T1000 (cell line): ENCODE results near the gene GNPNAT1.
"Not testable (repeated sequence)": the region's sequence is repeated elsewhere in the genome, so short reads cannot be mapped to it uniquely, and the experiment has no call there.

Source experiments
- DNase-seq: peaks from one replicate; lab custom pipeline; 2025; ENCODE audit warnings: mixed read lengths; lab: John Stamatoyannopoulos, UW

Gene GNPNAT1

DNA sequence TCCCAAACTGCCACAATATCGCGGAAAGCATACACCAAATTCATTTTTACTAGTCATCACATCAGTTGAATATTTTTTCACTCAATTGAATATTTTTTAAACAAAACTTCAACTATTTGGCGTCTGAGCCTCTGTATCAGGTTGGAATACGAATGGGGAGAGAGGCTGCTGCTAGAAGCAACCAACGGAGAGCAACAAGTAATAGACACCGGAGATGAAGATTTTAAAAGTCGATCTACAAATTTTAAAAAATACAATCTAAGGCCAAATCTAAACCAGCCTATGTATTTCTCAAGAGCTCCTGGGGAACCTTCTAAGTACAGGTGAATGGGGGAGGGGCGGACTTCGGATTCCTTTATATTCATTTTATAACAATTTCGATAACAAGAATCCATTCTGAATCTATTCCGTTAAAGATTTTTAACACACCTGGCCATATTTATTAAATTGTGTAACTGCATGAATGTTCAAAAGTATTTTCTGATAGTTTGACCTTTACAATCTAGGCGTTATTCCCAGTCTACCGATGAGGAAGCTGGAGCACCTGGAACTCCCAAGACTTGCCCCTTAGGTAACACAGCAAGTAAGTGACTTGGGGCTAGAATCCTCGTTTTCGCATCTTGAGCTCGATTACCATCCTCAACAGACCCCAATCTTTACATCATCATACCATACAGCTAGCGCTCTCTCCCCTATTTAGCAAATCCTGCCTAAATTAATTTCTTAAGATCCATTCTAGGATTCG lies 1.2 kb downstream of the GNPNAT1 start:
- DNase-seq = no peak

DNA sequence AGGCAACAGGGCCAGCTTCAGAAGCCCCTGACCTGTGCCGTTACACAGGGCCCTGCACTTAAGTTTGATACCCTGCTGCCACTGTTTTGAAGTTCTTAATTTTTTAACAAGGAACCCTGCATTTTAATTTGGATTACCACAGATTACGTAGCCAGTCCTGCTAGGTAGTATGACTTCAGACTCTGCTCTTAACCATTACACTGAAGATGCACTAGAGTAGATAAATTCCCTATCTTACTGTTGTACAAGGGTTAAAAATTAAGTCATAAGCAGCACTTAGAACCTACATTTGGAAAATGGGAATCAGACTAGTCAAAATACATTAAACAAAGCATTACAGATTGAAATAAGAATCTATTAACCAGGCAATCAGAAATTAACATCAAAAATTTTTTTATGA lies 2.3 kb downstream of the GNPNAT1 start:
- DNase-seq = no peak

DNA sequence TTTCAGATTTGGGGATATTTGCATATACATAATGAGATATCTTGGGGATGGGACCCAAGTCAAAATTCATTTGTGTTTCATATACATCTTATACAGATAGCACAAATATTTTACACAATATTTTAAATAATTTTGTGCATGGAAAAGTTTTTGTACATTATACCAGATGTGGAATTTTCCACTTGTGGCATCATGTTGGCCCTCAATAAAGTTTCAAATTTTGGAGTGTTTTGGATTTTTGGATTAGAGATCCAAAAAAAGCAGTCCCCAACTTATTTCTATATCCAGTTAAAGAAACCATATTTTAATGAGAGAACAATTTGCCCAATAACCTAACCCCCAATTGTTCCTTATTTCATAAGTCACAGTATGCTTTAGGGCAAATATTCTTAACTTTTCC lies 4.5 kb downstream of the GNPNAT1 start:
- DNase-seq = no peak

DNA sequence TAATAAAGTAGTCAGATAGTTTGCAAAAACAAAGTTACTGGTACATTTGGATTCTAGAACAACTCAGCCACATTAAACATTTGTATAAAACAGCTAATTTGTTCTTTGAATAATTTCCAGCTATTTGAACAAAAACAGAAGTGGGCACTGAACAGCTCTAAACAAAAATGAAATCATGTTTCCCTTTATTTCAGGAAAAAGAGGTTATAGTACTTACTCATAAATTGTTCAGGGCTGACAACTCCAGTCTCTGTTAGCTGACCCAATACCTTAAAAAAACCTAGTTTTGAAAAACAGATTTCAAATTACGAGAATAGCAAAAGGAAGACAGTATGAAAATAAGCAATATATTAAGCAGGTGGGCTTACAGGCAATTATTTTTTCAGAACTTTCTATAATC lies 8.2 kb downstream of the GNPNAT1 start:
- no peak for DNase-seq

DNA sequence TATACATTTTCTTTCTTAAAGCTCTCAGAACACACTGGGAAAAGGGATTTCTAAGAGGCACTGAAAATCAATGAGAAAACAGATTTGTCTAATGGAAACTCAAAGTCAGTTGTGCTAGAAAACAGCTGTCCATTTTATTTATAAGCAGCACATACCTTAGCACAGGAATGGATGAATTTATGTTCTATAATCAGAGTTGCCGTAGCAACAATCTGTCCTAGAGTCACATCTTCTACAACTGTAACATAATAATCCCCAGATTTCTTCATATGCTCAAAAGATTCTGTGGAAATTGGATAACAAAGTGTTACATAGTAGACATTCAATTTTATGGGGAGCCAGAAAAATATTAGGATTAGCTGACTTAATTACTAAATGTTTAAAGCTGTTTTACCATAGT lies 9.8 kb downstream of the GNPNAT1 start:
- no peak for DNase-seq

DNA sequence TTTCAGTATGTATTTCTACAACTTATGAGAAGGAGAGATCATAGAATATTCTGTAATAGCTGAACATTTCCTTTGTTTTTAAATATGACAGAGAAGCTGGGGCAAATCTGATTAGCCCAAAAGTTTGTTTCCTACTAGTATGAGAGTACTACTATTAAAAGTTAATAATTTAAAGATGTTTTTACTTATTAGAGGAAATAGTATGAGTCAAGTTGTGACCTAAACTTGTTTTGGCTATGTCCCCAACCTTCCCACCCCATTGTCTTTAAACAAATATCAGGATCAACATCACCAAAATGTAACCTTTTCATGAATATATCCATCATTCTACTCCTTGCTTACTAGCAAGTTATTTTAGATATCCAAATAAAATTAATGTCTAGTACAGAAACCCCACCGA lies 10.5 kb downstream of the GNPNAT1 start:
- DNase-seq = no peak

DNA sequence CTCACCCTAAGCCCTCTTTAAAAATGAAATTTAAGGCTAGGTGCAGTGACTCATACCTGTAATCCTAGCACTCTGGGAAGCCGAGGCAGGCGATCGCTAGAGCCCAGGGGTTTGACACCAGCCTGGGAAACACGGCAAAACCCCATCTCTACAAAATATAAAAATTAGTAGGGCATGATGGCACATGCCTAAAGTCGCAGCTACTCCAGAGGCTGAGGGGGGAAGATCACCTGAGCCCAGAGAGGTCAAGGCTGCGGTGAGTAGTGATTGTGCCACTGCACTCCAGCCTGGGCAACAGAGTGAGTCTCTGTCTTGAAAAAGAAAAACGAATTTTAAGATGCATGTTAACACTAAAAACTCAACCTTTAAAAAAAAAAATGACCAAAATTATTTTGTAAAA lies 12.7 kb downstream of the GNPNAT1 start:
- no peak for DNase-seq

DNA sequence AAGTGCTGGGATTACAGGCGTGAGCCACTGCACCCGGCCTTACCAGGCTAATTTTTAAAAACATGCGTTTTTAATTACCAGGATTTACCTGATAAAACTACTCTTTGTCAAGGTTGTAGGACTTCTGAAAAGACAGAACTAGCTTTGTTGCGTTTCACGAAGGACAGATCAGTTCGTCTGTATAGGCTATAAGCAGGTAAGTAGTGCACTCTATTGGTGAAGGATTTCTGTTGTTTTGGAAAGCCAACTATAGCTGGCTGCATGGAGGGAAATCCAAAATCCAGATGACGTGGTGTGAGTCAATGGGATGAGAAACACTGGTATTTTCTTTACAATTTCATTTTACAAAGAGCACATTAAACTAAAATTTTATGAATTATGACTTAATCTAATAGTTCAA lies 14.6 kb downstream of the GNPNAT1 start:
- DNase-seq = no peak

DNA sequence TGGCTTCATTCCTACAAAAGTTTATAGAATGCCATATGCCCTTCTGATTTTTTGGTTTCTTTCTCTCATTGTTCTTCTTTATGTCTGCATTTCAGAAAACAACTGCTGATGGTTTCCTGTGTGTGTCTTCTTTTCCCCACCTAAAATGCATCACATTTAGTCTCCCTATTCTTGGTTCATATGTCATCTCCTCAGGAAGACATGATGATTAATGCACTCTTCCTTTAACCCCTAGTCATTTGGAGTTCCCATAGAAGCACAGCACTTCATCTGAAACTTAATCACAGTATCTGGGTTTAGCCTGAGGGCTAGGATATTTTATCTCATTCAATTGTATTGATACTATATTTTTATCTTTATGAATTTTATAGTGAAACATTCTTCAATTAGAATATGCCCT lies 21.5 kb downstream of the GNPNAT1 start:
- DNase-seq = no peak

DNA sequence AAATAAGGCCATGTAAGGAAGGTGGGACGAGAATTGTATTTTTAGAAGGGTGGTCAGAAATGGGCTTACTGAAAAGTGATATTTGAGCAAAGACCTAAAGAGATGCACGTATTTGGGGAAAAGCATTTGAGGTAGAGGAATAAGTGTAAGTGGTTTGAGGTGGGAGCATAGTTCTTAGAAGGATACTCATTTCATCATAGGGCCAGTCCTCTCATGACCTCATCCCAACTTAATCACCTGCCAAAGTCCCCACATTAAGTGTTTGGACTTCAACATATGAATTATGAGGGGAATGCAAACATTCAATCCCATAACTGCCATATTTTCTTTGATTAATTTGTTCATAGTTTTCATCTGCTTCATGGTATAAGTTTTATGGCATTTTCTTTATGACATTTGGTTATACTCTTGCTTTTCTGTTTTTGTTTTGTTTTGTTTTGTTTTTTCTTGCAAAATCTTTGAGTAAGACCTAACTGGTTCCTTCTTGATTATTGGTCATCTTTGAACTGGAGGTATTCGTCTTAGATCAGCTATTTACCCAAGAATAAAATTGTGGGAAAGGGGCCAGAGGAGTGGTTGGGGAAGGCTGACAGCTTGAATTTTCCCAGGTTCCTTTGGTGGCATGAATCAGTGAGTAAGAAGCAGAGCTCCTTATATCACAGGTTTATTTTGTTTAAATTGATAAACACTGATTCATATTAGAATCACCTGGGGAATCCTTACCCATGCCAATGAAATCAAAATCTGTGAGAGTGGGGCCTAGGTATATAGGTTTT lies 24.2 kb downstream of the GNPNAT1 start:
- DNase-seq = no peak

DNA sequence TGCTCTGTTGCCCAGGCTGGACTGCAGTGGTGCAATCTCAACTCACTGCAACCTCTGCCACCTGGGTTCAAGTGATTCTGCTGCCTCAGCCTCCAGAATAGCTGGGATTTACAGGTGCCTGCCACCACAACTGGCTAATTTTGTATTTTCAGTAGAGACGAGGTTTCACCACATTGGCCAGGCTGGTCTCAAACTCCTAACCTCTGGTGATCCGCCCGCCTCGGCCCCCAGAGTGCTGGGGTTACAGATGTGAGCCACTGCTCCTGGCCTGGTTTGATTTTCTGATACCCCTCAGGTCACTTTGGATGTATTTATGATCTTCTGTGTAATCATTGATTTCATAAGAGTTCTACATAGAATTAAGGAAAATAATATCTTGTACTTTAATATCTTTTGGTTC lies 28.5 kb downstream of the GNPNAT1 start:
- DNase-seq = not testable (repeated sequence)

DNA sequence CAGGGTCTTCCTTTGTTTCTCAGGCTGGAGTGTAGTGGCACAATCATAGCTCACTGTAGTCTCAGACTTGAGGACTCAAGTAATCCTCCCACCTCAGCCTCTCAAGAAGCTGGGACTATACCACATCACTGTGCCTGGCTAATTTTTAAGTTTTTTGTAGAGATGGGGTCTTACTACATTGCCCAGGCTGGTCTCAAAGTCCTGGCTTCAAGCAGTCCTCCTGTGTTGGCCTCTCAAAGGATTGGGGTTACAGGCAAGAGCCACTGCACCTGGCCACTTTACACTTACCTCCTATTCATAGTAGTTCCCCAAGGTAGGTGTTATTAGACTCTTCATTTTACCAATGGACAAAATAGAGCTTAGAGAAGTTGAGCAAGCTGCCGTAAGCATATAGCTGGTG lies 32.3 kb downstream of the GNPNAT1 start:
- no peak for DNase-seq

DNA sequence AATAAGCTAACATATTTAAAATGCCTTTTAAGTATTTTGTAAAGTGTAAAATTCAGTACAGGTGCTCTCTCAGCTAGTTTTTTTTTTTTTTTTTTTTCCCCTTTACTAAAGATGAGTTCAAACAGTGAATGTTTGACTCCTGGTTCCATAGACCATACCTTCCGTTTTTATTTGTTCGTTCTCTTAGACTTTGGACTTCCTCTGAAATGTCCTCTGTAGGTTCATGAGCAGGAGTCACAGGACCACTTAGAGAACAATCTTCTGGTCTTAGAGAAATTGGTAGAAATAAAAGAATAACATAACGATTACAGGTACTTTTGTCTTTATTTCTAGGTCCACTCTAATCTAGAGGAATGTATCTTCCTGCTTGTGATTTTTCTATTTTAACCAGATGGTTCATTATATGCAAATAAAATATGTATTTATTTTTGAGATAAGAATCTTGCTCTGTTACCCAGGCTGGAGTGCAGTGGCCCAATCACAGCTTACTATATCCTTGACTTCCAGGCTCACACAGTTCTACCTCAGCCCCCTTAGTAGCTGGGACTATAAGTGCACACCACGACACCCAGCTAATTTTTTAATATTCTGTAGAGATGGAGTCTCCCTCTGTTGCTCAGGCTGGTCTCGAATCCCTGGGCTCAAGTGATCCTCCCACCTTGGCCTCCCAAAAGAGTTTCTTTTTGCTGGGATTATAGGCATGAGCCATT lies 35.6 kb downstream of the GNPNAT1 start:
- no peak for DNase-seq

DNA sequence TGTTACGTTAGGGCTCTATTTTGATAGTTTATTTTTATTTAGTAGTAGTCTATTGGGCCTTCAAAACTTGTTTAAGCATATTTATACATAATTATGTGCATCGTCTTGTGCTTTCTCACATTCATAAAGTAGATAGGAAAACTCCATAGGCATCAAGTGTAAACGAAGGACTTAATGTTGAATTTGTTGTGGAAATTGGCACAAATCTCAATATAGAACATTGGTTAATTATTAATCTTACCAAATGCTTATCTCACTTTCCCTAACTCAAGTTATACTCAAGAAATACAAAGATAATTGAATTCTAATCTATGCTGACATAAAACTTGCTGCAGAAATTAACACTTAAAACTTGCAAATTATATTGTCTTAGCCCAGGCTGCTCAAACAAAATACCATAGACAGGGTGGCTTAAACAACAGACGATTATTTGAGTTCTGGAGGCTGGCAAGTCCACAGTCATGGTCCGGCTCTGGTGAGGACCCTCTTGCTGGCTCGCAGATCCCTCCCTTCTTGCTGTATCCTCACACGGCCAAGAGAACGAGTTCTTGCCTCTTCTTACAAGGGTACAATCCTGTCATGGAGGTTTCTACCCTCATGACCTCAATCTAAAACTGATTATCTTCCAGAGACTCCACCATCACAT lies 42.6 kb downstream of the GNPNAT1 start:
- no peak for DNase-seq

DNA sequence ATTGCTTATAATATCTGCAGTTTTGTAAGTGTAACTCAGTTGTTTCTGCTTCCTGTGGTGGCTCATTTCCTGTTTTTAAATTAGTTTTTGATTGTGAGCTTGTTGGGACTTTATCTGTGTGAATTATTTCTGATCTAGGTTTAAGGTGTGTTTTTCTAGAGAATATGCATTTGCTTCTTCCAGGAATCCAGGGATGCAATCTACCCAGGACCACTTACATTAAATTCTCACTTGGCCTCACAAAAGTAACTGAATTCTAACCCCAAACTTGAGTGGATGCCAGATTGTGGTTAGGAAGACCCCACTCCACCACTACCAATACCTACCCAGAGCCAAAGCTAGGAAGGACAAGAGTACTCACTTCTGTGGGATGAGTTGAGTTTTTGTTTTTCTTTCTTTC lies 49.5 kb downstream of the GNPNAT1 start:
- no peak for DNase-seq

DNA sequence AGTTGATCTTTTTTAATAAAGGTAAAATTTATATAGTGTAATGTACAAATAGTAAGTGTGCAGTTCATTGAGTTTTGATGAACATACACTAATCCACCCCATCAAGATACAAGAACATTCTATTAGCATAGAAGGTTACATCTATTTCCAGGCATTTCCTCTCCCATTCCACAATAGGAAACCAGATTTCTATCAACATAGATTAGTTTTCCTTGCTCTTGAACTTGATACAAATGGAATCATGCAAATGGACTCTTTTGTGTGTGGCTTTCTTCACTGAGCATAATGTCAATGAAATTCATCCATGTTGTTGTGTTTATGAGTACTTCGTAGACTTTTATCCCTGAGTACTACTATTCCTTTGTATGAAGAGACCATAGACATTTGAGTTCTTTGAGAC lies 50.7 kb downstream of the GNPNAT1 start:
- DNase-seq = no peak

DNA sequence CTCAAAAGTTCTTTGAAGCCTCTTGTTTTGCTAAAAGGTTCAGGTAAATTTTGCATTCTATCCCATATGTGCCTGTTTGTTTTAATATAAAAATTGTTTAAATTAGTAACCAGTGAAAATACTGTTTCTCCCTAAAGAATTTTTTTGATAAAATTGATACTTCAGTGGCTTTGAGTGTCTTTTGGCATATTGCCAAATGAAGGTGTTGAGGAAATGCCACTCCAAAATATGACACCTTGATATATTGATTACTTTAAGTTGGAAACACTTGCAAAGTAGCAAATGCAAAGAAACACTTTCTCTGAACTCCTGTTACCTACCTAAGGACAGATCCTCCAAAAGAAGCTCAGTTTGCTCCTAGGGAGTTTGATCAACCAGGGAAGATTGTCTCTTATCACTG lies 53.0 kb downstream of the GNPNAT1 start:
- no peak for DNase-seq

DNA sequence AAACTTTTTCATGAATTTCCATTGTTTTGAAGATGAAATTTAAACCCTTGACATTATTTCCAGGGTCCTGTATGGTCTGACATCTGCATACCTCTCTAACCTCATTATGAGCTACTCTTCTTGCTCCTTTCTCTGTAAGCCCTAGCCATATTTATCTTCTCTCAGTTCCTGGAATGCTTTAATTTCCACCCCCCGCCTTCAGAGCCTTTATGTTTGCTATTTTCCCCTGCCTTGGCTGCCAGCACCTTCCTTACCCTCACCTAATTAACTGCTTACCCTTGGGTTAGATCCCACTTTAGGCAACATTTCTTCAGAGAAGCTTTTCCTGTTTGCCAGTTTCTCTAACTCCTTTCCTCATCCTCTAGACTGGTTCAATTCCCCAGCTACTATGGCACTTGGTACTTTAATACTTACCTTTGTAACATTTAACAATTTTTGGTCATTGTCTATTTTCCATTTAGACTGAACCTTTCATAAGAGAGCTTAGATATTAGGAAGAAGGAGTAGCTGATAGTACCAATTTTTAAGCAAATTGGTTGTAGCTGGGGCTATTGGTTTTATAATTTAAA lies 55.4 kb downstream of the GNPNAT1 start:
- no peak for DNase-seq

DNA sequence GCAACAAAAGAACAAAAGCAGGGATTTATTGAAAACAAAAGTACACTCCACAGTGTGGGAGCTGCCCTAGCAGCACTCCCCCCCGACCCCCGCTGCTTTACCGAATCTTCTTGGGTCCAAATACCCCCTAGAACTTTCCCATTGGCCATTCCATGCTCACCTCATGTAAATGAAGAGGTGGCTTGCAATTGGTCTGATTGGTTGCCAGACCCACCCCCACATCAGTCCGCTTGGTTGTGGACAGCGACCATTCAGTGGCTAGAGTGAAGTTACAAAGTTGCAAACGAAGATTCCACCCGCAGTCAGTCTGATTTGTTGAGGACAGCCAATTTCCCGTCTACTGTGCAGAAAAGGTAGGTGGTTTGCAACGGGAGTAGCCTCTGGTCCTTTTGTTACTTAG lies 57.6 kb downstream of the GNPNAT1 start:
- no peak for DNase-seq

DNA sequence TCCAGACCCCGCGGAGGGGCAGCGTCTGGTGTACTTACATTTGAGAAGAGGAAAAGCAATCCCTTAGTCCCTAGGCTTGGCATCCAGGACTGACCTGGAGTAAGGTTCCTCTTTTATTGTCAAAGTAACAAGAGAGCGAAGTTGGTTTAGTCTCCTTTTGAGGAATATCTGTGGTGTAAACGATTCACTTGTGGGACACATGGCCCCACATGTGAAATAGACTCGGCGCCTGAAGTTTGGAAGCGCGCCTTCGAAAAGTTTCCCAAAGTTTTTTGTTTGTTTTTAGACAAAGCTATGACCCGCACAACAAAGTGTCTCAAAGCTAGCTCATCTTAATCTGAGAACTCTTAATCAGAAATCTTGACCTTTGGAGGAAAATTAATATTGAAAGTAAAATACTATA lies 60.7 kb downstream of the GNPNAT1 start:
- DNase-seq = no peak

DNA sequence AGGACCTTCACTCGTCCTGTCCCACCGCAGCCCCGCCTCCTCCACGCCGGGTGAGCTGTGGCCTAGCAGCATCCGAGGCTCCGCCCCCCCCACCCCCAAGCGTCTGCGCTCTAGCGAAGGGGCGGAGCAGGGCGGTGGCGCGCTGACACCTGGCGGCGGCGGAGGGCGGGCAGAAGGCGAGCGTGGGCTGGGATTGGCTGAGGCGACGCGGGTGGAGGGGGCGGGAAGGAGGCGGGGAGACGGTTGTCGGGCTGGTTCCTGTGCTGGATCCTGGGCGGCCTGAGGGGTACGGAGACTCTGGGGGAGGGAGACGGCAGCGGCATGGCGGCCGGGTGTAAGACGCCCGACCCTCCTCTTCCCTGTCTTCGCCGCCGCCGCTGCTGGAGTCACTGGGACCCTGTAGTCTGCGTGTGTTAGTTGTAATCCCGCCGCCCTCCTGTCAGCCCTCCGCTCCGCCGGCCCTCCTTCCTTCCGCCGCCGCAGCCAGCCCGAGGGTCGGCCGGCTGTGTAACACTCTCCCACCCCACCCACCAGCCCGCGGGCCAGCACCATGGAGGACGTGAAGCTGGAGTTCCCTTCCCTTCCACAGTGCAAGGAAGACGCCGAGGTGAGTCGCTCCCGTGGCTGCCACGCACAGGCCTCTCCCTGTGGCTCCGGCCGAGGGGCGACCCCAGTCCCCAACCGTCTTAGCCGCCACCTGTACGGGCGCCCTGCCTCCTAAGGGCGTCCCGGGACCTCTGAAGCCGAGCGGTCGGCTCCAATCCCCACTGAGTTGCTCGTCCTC lies 61.3 kb downstream of the GNPNAT1 start, which contains the start of gene STYX:
STYX (plus strand) TSS at position 242 of the 784 bp plus-strand sequence; CDS start at position 551, 309 bp downstream.
- DNase-seq = peak; percentile 97
